ENCODE measurements around the gene GLOD4. TPM values are rescaled to one million over a fixed set of nuclear protein-coding genes. Genes with fewer than 3 reads are reported as not detected.

GLOD4 gene
- total and polyA plus RNA-seq, 10 of the 15 experiments (the other 5 are each of a cell fraction or from before 2014, with no cell fraction given) = 40.8 to 107 (median 81.2) TPM

DNA sequence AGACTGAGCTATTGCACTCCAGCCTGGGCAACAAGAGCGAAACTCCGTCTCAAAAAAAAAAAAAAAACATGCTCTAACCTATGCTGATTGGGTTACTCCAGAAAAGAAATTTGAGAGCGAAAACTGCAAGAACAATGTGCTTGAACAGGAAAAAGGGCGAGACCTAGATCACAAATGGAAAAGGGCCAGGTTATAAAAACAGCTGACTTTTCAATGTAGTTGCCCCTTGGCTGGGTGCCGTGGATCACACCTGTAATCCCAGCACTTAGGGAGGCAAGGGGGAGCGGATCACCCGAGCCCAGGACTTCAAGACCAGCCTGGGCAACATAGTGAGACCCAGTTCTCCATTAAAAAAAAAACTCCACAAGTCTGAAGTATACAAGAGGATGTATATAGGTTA is 48.9 kb upstream of the GLOD4 start:
- no peaks in the 10 kb centered on the region for H3K79me2 ChIP-seq (ENCODE audit: control insufficient read depth, insufficient read depth, low read length)
- DNase-seq (ENCODE audit: low read depth, low spot score) = no peak
- H4K20me1 ChIP-seq (ENCODE audit: control insufficient read depth, insufficient read depth) = no peaks in the 10 kb centered on the region
- FAIRE-seq = no peak
- no peak overlapping the region for H3K9ac ChIP-seq (ENCODE audit: control insufficient read depth, insufficient read depth, low read length)
- BruUV-seq (replicated peaks) = no TSS peak
- in situ Hi-C loops (cut with MboI) (no loop called here), intact Hi-C loops (cut with micrococcal nuclease; ENCODE audit: unreplicated experiment) (no loop called here)
- CTCF ChIA-PET = no interaction called here
- no peak overlapping the region for H3K27ac ChIP-seq (ENCODE audit: control insufficient read depth, insufficient read depth)
- H3K4me3 ChIP-seq = no peak overlapping the region
- no peaks in the 10 kb centered on the region for H3K36me3 ChIP-seq (ENCODE audit: control insufficient read depth in 2 of 2, insufficient read depth in 2 of 2, low read length in 1 of 2)
- 46% methylated on average over 5 of the region's 7 CpGs for WGBS (ENCODE audit: insufficient coverage, insufficient replicate concordance, low lambda C conversion rate, missing lambda C conversion rate)
- RAD21 ChIA-PET (ENCODE audit: unreplicated experiment) = no interaction called here
- no peaks in the 10 kb centered on the region for H3K27me3 ChIP-seq (replicated peaks in 1 of 2; ENCODE audit: control insufficient read depth in 2 of 2, insufficient read depth in 2 of 2, low read length in 1 of 2)
- SMC1A ChIA-PET (ENCODE audit: uncharacterized antibody, unreplicated experiment) = no interaction called here
- no peaks in the 10 kb centered on the region; the same call in 2 of the 3 replicates for H3K9me3 ChIP-seq (replicated peaks; ENCODE audit: control insufficient read depth, insufficient read depth, low read length)
- no peak overlapping the region for H2AFZ ChIP-seq (ENCODE audit: control insufficient read depth, low read depth, low read length)
- no peak overlapping the region for H3K4me2 ChIP-seq (ENCODE audit: control insufficient read depth, insufficient read depth)
- no peaks in the 10 kb centered on the region for H3K4me1 ChIP-seq (ENCODE audit: control insufficient read depth, insufficient read depth, low read length)
- no peak for ATAC-seq
- POLR2A ChIA-PET = no interaction called here
- no peak for TF ChIP-seq NKRF (conservative IDR thresholded peaks at IDR 0.05)
- no peak for TF ChIP-seq BCL11A (IDR thresholded peaks at IDR 0.05; ENCODE audit: low read depth, low read length)
- TF ChIP-seq, protein P1, sequence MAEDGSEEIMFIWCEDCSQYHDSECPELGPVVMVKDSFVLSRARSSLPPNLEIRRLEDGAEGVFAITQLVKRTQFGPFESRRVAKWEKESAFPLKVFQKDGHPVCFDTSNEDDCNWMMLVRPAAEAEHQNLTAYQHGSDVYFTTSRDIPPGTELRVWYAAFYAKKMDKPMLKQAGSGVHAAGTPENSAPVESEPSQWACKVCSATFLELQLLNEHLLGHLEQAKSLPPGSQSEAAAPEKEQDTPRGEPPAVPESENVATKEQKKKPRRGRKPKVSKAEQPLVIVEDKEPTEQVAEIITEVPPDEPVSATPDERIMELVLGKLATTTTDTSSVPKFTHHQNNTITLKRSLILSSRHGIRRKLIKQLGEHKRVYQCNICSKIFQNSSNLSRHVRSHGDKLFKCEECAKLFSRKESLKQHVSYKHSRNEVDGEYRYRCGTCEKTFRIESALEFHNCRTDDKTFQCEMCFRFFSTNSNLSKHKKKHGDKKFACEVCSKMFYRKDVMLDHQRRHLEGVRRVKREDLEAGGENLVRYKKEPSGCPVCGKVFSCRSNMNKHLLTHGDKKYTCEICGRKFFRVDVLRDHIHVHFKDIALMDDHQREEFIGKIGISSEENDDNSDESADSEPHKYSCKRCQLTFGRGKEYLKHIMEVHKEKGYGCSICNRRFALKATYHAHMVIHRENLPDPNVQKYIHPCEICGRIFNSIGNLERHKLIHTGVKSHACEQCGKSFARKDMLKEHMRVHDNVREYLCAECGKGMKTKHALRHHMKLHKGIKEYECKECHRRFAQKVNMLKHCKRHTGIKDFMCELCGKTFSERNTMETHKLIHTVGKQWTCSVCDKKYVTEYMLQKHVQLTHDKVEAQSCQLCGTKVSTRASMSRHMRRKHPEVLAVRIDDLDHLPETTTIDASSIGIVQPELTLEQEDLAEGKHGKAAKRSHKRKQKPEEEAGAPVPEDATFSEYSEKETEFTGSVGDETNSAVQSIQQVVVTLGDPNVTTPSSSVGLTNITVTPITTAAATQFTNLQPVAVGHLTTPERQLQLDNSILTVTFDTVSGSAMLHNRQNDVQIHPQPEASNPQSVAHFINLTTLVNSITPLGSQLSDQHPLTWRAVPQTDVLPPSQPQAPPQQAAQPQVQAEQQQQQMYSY (CRISPR knock-in tag; IDR thresholded peaks at IDR 0.05) = no peak
- no peak for TF ChIP-seq NR2F1 (conservative IDR thresholded peaks at IDR 0.05)
- TF ChIP-seq TAF1 (IDR thresholded peaks at IDR 0.05; ENCODE audit: borderline replicate concordance, low read depth, low read length) = no peak
- TF ChIP-seq JUNB (IDR thresholded peaks at IDR 0.05) = no peak
- TF ChIP-seq, protein P2, sequence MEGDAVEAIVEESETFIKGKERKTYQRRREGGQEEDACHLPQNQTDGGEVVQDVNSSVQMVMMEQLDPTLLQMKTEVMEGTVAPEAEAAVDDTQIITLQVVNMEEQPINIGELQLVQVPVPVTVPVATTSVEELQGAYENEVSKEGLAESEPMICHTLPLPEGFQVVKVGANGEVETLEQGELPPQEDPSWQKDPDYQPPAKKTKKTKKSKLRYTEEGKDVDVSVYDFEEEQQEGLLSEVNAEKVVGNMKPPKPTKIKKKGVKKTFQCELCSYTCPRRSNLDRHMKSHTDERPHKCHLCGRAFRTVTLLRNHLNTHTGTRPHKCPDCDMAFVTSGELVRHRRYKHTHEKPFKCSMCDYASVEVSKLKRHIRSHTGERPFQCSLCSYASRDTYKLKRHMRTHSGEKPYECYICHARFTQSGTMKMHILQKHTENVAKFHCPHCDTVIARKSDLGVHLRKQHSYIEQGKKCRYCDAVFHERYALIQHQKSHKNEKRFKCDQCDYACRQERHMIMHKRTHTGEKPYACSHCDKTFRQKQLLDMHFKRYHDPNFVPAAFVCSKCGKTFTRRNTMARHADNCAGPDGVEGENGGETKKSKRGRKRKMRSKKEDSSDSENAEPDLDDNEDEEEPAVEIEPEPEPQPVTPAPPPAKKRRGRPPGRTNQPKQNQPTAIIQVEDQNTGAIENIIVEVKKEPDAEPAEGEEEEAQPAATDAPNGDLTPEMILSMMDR (IDR thresholded peaks at IDR 0.05 in 2 of 3, conservative IDR thresholded peaks at IDR 0.05 in 1 of 3; ENCODE audit: control insufficient read depth in 2 of 3, extremely low read depth in 1 of 3, insufficient read depth in 1 of 3, low read depth in 3 of 3, low read length in 3 of 3) = no peak
- TF ChIP-seq TCF3 (IDR thresholded peaks at IDR 0.05; ENCODE audit: borderline replicate concordance, insufficient read depth, low read depth, low read length) = no peak
- TF ChIP-seq HDAC2 (IDR thresholded peaks at IDR 0.05) = no peak
- no peak for TF ChIP-seq MEF2B (IDR thresholded peaks at IDR 0.05; ENCODE audit: partially characterized antibody, poor library complexity, severe bottlenecking)
- TF ChIP-seq, protein P3, sequence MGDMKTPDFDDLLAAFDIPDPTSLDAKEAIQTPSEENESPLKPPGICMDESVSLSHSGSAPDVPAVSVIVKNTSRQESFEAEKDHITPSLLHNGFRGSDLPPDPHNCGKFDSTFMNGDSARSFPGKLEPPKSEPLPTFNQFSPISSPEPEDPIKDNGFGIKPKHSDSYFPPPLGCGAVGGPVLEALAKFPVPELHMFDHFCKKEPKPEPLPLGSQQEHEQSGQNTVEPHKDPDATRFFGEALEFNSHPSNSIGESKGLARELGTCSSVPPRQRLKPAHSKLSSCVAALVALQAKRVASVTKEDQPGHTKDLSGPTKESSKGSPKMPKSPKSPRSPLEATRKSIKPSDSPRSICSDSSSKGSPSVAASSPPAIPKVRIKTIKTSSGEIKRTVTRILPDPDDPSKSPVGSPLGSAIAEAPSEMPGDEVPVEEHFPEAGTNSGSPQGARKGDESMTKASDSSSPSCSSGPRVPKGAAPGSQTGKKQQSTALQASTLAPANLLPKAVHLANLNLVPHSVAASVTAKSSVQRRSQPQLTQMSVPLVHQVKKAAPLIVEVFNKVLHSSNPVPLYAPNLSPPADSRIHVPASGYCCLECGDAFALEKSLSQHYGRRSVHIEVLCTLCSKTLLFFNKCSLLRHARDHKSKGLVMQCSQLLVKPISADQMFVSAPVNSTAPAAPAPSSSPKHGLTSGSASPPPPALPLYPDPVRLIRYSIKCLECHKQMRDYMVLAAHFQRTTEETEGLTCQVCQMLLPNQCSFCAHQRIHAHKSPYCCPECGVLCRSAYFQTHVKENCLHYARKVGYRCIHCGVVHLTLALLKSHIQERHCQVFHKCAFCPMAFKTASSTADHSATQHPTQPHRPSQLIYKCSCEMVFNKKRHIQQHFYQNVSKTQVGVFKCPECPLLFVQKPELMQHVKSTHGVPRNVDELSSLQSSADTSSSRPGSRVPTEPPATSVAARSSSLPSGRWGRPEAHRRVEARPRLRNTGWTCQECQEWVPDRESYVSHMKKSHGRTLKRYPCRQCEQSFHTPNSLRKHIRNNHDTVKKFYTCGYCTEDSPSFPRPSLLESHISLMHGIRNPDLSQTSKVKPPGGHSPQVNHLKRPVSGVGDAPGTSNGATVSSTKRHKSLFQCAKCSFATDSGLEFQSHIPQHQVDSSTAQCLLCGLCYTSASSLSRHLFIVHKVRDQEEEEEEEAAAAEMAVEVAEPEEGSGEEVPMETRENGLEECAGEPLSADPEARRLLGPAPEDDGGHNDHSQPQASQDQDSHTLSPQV (IDR thresholded peaks at IDR 0.05) = no peak
- no peak for TF ChIP-seq ASH2L (IDR thresholded peaks at IDR 0.05; ENCODE audit: borderline replicate concordance, low read depth)
- TF ChIP-seq ZSCAN29 (IDR thresholded peaks at IDR 0.05) = no peak

Measured in GM12878 (cell line).